ENCODE data around the gene DDX39A. TPM values are rescaled to one million over a fixed set of nuclear protein-coding genes. Genes with fewer than 3 reads are reported as not detected.
"Not testable (repeated sequence)": the region's sequence is repeated elsewhere in the genome, so short reads cannot be mapped to it uniquely, and the experiment has no call there.

Gene DDX39A
- total RNA-seq, 1 experiment from 2014 or later = 210 TPM

DNA sequence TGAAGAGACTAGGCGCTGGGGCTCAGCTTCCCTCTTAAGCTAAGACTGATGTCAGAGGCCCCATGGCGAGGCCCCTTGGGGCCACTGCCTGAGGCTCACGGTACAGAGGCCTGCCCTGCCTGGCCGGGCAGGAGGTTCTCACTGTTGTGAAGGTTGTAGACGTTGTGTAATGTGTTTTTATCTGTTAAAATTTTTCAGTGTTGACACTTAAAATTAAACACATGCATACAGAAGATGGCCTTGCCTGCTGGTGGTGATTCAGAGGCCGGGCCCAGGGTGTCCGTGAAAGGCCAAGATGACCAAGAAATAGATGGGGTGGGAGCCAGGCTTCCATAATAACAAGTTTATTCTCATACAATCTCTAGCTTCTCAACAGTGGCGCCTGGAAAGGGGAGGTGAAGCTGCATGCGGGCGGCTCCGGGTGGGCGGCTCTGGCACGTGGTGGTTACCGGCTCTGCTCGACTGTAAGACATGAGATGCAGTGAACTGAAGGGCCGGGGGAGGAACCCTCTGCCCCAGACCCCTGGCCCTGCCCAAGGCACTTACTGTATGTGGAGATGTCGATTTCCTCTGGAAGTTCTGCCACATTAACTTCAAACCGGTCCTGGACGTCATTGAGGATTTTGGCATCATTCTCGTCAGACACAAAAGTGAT, 10.5 kb downstream of the DDX39A start:
- DNase-seq (ENCODE audit: low read depth) = no peak

DNA sequence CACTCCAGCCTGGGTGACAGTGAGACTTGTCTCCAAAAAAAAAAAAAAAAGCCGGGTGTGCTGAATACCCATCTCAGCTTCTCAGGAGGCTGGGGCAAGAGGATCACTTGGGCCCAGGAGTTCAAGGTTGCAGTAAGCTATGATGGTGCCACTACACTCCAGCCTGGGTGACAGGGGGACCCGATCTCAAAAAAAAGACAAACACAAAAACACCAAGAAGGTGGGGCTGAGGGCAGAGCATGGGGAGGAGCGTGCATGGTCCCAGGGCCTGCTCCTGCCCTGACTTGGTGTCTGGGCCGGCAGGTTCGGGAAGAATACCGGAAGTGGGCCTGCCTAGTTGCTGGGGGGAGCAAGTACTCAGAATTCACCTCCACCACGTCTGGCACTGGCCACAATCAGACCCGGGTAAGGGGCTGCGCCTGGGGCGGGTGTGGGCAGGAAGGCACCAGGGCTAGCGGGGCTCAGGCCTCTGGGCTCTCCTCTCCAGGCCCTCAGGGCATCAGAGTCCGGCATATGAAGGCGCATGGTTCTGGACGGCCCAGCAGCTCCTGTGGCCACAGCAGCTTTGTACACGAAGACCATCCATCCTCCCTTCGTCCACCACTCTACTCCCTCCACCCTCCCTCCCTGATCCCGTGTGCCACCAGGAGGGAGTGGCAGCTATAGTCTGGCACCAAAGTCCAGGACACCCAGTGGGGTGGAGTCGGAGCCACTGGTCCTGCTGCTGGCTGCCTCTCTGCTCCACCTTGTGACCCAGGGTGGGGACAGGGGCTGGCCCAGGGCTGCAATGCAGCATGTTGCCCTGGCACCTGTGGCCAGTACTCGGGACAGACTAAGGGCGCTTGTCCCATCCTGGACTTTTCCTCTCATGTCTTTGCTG, 11.3 kb downstream of the DDX39A start:
- DNase-seq (ENCODE audit: low read depth) = no peak

DNA sequence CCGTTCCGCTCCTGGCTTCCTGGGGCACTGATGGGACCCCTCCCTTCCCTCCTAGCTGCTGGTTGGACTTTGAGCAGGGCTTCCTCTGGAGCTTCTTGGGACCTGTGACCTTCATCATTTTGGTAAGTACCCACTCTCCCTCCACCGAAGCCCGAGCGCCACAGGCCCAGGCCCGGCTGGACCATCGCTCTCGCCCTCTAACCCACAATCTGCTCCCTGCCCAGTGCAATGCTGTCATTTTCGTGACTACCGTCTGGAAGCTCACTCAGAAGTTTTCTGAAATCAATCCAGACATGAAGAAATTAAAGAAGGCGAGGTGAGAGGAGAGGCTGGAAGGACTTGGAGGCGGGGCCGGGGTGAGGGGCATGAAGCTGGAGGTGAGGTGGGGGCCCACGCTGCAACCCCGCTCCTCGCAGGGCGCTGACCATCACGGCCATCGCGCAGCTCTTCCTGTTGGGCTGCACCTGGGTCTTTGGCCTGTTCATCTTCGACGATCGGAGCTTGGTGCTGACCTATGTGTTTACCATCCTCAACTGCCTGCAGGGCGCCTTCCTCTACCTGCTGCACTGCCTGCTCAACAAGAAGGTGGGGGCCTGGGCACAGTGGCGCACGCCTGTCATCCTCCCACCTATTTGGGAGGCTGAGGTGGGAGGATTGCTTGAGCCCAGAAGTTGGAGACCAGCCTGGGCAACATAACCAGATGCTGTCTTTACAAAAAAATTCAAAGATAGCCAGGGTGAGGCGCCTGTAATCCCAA, 12.3 kb downstream of the DDX39A start:
- DNase-seq (ENCODE audit: low read depth) = no peak

DNA sequence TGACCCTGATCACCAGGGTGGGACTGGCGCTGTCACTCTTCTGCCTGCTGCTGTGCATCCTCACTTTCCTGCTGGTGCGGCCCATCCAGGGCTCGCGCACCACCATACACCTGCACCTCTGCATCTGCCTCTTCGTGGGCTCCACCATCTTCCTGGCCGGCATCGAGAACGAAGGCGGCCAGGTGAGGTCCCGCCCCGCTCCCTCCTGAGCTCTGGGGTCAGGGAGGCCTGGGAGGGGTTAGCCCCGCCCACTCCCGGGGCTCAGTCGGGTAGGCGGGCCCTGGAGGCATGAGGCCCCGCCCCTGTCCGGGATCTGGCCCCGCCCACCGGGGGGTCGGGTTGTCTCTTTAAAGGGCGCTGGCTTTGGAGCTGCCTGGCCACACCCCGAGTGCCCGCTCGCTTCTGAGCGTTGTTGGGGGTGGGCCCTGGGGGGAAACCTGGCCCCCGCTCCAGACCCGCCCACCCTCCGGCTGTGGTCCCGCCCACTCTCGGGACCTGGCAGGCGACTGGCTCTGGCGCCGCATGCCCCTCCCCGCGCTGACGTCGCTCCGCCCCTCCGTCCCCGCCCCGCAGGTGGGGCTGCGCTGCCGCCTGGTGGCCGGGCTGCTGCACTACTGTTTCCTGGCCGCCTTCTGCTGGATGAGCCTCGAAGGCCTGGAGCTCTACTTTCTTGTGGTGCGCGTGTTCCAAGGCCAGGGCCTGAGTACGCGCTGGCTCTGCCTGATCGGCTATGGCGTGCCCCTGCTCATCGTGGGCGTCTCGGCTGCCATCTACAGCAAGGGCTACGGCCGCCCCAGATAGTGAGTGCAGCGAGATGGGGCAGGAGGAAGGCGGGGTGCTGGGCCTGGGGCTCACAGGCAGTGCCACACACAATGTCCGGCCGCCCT, 13.1 kb downstream of the DDX39A start:
- peak; percentile 85 for DNase-seq (ENCODE audit: low read depth)

DNA sequence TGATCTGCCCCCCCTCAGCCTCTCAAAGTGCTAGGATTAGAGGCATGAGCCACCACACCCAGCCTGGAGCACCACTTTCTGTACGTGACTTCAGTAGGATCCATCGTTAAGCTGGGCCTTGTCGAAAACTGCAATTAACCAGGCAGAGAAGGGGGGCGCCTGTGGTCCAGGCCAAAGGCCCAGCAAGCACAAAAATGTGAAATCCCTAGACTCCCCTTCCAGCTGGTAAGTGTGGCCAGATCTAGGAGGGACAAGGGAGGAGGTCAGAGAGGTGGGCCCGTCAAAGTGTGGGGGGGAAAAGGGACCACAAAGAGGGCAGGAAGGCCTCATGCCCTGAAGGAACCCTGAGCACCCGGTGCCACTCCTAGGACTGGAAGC, 13.8 kb downstream of the DDX39A start:
- no peak for DNase-seq (ENCODE audit: low read depth)

DNA sequence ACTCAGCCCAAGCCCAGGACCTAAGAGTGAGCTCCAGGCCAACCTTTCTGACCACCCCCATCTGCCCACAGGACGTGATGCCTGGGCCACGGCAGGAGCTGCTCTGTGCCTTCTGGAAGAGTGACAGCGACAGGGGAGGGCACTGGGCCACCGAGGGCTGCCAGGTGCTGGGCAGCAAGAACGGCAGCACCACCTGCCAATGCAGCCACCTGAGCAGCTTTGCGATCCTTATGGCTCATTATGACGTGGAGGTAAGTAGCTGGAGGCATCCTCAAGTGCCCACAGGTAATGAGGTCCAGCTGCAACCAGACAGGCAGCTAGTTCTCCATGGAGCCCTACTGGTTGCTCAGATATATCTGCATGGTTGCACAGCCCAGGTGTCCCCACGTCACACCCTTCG, 14.8 kb downstream of the DDX39A start:
- no peak for DNase-seq (ENCODE audit: low read depth)

DNA sequence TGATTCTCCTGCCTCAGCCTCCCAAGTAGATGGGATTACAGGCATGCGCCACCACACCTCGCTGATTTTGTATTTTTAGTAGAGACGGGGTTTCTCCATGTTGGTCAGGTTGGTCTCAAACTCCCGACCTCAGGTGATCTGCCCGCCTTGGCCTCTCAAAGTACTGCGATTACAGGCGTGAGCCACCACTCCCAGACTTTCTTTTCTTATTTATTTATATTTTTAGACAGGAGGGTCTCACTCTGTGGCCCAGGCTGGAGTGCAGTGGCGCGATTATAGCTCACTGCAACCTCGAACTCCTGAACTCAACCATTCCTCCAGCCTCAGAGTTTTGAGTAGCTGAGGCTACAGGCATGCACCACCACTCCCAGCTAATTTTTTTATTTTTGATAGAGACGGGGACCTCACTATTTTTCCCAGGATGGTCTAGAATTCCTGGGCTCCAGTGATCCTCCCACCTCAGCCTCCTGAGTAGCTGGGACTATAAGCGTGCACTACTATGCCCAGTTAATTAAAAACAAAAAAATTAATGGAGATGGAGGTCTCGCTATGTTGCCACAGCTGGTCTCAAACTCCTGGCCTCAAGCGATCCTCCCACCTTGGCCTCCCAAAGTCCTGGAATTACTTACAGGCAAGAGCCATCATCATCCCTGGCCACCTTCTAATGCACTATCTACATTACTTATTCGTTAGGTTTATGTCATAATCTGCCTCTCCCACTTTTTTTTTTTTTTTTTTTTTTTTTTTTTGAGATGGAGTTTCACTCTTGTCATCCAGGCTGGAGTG, 15.8 kb downstream of the DDX39A start:
- not testable (repeated sequence) for DNase-seq (ENCODE audit: low read depth)

DNA sequence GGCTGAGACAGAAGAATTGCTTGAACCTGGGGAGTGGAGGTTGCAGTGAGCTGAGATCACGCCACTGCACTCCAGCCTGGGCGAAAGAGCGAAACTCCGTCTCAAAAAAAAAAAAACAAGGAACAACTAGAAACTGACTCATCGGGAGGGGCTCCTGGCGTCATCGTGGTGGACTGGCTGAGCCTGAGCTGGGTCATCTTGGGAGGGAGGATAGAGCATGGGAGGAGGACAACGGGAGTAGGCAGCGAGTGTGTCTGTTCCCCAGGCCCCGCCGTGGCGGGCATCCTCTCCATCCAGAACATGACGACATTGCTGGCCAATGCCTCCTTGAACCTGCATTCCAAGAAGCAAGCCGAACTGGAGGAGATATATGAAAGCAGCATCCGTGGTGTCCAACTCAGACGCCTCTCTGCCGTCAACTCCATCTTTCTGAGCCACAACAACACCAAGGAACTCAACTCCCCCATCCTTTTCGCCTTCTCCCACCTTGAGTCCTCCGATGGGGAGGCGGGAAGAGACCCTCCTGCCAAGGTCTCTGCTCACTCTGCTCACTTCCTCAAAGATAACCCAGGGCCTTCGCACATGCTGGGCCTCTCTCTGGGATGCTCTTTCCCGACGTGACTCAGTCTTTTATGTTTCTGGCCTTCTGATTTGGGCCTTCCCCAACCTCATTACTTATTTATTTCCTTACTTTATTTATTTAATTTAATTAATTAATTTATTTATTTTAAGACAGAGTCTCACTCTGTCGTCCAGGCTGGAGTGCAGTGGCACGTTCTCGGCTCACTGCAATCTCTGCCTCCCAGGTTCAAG, 16.6 kb downstream of the DDX39A start:
- DNase-seq (ENCODE audit: low read depth) = peak; percentile 87

DNA sequence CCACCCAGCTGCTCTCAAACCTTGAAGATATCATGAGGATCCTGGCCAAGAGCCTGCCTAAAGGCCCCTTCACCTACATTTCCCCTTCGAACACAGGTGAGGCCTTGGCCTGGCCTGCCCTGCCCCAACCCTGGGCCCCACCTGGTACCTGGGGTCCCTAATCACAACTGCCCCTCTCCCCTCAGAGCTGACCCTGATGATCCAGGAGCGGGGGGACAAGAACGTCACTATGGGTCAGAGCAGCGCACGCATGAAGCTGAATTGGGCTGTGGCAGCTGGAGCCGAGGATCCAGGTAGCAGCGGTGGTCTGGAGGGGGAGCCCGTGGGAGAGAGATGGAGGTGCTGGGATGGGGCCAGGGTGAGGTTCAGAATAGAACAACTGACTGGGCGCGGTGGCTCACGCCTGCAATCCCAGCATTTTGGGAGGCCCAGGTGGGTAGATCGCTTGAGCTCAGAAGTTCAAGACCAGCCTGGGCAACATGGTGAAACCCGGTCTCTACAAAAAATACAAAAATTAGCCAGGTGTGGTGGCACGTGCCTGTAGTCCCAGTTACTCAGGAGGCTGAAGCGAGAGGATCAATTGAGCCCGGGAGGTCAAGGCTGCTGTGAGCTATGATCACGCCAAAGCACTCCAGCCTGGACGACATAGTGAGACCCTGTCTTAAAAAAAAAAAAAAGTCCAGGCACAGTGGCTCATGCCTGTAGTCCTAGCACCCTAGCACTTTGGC, 17.5 kb downstream of the DDX39A start:
- DNase-seq (ENCODE audit: low read depth) = no peak

DNA sequence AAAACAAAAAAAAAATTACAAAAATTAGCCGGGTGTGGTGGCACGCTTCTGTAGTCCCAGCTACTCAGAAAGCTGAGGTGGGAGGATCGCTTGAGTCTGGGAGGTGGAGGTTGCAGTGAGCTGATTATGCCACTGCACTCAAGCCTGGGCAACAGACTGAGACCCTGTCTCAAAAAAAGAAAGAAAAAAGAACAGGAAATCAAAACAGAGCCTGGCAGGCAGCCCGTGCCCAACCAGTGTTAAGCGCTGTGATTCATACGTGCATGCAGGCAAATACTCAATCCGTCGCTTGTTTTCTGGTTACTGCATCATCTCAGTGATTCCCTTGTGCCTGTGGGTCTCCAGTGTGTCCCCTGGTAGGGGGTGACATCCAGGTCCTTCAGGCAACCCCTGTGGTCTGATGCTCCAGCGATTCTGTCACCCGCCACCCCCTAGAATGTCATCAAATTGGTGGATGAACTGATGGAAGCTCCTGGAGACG, 18.1 kb downstream of the DDX39A start:
- DNase-seq (ENCODE audit: low read depth) = no peak

DNA sequence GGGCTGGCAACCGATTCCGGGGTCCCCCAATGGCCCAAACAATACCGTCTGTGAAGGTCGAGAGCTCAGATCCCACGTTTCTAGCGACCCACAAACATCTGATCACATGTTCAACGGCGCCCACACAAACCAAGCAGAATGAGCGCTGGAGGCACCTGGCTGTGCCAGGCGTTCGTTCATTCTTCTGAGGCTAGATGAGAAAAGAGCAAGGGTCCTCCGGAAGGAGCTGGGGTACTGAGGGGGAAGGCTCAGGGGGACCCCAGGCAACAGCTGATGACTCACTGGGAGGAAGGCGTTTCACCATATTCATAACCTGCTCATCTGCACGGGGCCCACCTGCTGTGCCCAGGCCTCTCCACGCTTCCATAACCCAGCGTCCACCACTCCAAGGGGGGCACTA, 22.0 kb downstream of the DDX39A start:
- not testable (repeated sequence) for DNase-seq (ENCODE audit: low read depth)

DNA sequence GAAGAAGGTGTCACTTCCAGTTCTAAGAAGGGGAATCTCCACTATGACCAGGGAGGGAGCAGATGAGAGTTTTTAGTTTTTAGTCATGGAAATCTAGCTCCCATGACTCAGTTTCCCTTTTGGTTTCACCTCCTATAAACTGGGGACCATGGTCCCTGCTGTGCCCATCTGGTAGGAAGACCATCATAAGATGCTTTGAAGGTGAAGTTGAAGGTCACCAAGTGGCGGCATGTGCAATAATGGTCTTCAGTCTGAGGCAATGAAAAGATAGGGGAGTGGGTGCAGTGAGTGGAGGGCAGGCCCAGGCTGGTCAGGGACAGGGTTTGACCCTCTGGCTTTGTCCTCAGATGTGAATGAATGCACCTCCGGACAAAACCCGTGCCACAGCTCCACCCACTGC, 22.4 kb downstream of the DDX39A start:
- not testable (repeated sequence) for DNase-seq (ENCODE audit: low read depth)

DNA sequence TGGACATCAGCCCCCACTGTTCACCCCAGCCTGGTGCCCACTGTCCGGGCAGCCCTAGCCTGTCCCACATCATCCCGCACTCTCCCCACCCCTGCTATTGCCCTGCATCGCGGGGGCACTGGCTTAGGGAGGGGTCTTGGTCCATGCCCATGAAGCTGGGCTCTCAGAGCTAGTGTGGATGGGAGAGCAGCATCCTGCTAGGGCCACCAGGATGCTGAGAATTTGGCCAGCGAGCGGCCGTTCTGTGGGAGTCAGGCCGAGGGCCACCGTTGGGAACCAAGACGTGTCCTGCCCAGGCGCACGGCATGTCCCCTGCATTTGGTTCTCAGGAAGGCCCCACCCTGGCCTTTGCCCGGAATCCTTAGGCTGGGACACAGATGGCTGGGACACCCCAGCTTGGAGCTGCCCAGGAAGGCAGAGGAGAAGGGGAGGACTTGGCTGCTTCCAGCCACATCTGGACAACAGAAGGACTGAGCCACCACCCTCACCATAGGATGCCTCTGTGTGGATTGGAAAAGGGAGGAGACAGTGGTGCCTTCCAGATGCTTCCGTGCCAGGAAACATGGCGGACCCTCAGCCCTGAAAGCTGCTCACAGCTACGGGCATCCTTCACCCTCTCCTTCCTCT, 23.3 kb downstream of the DDX39A start:
- DNase-seq (ENCODE audit: low read depth) = no peak

DNA sequence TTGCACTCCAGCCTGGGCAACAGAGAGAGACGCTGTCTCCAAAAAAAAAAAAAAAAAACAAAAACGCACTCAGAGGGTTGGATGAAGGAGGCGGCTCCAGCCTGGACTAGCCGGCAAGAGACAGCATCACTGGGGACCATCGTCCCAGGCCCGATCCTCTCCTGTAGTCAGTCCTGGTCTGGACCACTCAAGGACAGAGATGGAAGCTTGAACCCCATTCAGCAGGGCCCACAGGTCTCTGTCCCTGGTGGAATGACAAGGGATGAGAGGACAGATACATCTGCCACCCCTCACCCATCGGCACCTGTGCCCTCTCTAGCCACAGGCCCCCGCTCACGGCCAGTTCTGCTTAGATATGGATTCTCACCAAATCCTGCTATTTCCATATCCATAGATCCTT, 23.9 kb downstream of the DDX39A start:
- DNase-seq (ENCODE audit: low read depth) = no peak

DNA sequence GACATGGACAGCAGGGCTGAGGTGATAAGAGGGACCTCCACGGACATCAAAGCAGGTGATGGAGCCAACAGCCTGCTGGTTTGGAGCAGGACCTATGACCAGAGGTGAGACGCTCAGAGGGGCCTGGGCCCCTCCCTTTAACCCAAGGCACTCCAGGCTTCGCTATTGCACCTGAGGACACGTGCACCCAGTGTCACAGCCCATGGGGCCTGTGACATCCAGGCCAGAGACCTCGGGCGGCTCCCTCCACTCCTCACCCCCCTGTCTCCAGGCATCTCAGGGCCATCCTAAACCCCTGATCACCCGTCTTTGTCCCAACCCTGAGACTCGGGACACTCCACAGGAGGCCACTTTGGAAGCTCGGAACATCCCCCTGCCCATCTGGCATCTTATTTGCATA, 25.0 kb downstream of the DDX39A start:
- no peak for DNase-seq (ENCODE audit: low read depth)

DNA sequence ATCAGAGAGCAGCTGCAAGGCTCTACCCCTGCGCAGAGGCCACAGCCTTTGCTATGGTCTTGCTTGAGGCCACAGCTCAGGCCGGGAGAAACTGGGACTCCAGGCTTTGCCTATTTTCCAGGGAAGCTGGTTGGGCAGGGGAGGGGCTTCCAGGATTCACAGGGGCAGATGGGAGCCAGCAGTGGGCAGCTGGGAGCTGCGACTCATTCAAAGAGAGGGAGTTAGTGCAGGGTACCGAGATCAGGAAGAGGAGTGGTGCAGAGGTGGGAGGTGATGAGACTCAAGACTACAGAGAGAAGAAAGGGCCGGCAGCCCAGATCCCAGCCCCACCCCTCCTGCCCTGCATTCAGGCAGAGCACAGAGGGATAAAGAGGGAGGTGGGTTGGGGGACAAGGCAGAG, 25.8 kb downstream of the DDX39A start:
- DNase-seq (ENCODE audit: low read depth) = no peak

DNA sequence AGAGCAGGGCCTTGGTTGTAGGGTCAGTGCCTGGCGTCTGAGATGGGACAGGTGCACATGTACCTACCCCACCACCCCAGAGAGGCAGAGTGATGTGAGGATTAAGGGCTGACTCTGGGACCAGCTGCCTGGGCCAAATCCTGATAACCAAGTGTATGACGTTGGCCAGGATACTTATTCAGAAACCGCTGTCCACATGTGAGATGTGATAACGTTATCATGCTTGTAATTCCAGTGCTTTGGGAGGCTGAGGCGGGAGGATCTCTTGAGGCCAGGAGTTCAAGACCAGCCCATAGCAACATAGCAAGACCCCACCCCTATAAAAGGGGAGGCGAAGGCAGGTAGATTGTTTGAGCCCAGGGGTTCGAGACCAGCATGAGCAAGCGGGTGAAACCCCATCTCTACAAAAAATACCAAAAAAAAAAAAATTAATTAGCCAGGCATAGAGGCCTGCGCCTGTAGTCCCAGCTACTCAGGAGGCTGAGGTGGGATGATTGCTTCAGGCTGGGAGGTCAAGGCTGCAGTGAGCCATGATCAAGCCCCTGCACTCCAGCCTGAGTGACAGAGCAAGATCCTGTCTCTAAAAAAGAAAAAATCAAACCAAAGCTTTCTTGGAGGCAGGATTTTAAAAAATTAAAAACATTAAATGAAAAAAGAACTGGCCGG, 27.9 kb downstream of the DDX39A start:
- no peak for DNase-seq (ENCODE audit: low read depth)

DNA sequence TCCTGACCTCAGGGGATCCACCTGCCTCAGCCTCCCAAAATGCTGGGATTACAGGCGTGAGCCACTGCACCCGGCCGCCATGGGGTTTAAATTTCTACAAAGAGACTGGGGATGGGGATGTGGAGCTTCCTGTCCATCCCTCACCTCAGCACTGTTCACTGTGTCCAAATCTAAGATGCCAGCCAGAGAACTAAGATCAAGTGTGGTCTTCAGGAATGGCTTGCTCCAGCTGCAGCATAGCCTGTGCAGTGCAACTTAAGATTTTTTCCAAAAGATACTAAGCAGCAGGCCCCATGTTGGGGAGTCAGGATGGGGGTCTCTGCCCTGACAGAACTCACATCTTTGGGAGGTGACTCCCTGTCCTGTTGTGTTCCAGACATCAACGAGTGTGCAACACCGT, 28.6 kb downstream of the DDX39A start:
- DNase-seq (ENCODE audit: low read depth) = no peak
